Gastrocnemius medialis (tissue), 4 donors: ENCODE results near the gene ABCC12. TPM values are rescaled to one million over a fixed set of nuclear protein-coding genes. Genes with fewer than 3 reads are reported as not detected.
"Not testable (repeated sequence)": the region's sequence is repeated elsewhere in the genome, so short reads cannot be mapped to it uniquely, and the experiment has no call there.

ENCODE experiments used
- ATAC-seq, 2 donors: fragments of 150-250 bp; one replicate each; pipeline ENCODE4 v1.9.1; 2016
- DNase-seq, 2 donors: peaks; one replicate each; pipeline ENCODE4 v3.0.0-alpha.2; 2019
- H3K27ac ChIP-seq, 4 donors: fragments of 200-600 bp; sonication (generic); 1 replicate in 1 of 4; 2 replicates in 3 of 4; pipeline ENCODE4 v1.5.1; 2016 to 2018; ENCODE audit warnings: mild to moderate bottlenecking in 2 of 4, moderate library complexity in 1 of 4
- H3K27me3 ChIP-seq, 3 donors: fragments of 200-600 bp; sonication (generic) in 2 of 3; 1 replicate in 1 of 3; 2 replicates in 2 of 3; pipeline versions ENCODE4 v1.5.1 to v1.6.0; 2016 to 2019; ENCODE audit warnings: mild to moderate bottlenecking in 1 of 3, moderate library complexity in 1 of 3
- H3K36me3 ChIP-seq, 2 donors: fragments of 200-600 bp; sonication (generic) in 1 of 2; one replicate each; pipeline ENCODE4 v1.5.1; 2017 to 2018
- H3K4me1 ChIP-seq, 2 donors: fragments of 200-600 bp; sonication (generic) in 1 of 2; one replicate each; pipeline ENCODE4 v1.5.1; 2016 to 2017; ENCODE audit warnings: mild to moderate bottlenecking in 2 of 2
- H3K4me3 ChIP-seq, 4 donors: fragments of 200-600 bp; sonication (generic) in 3 of 4; 1 replicate in 1 of 4; 2 replicates in 3 of 4; pipeline ENCODE4 v1.5.1; 2016 to 2019; ENCODE audit warnings: mild to moderate bottlenecking in 2 of 4
- H3K9me3 ChIP-seq, 3 donors: fragments of 200-600 bp; sonication (generic) in 2 of 3; 1 replicate in 1 of 3; 2 replicates in 2 of 3; pipeline ENCODE4 v1.5.1; 2016 to 2019
- CTCF ChIP-seq, 5 experiments: fragments of 450-650 bp in 3 of 5; fragments of 200-600 bp in 2 of 5; sonication (generic) in 2 of 5; IDR thresholded peaks in 4 of 5; conservative IDR thresholded peaks in 1 of 5; 1 replicate in 4 of 5; 2 replicates in 1 of 5; pipeline ENCODE4 v1.5.1; 2016 to 2019; ENCODE audit warnings: antibody characterized with exemption in 5 of 5, mild to moderate bottlenecking in 3 of 5, moderate library complexity in 3 of 5
- POLR2A ChIP-seq, 2 donors: fragments of 450-650 bp; IDR thresholded peaks; one replicate each; pipeline ENCODE4 v1.6.1; 2017; ENCODE audit warnings: antibody characterized with exemption in 2 of 2, mild to moderate bottlenecking in 2 of 2, moderate library complexity in 2 of 2
- in situ Hi-C, 4 donors: fragments of 200-750 bp; cut with MboI; loops; one replicate each; pipeline versions ENCODE4 v1.15.0 to v1.8.0; 2017; ENCODE audit warnings: low sequenced_read_pairs in 4 of 4
- intact Hi-C: fragments of 100-400 bp; cut with DNase I; formaldehyde crosslinking; loops from one replicate; pipeline ENCODE4 v1.15.1; 2023; ENCODE audit warnings: low total_unique reads
- total RNA-seq, 4 donors: library from RNA; depleted of rRNA; stranded (reverse); fragments of >200 nt; gene quantifications; one replicate each; pipeline versions ENCODE4 v1.1.0 to v1.2.3, GENCODE V29; 2016

The ABCC12 gene
- total RNA-seq, 4 donors from 2014 or later, result 0.15 to 0.40 (median 0.16) TPM; not detected in 1

- no peak for DNase-seq
- Histone ChIP-seq H3K27me3 (no peaks in the 10 kb centered on the region), H3K36me3 (no peaks in the 10 kb centered on the region), H3K9me3 (no peaks in the 10 kb centered on the region), H3K4me3 (no peak overlapping the region), H3K27ac (no peak overlapping the region), H3K4me1 (peaks cover 0 to 2% of the 10 kb centered on the region in 2 donors)
- peak in 1 of 2 donors; percentile 16 for ATAC-seq
- intact Hi-C loops (loop anchor here (10.0 kb wide), 2 partner anchors 913 to 1223 kb away; no protein-coding TSS in a partner anchor), in situ Hi-C loops (loop anchor here in 3 of 4 donors (10.0 to 25.0 kb wide), 6 partner anchors 706 to 1133 kb away; partner anchors contain the start of genes NETO2 (in 2 of the 3), ITFG1 (in 1 of the 3) and PHKB (in 1 of the 3))
- TF ChIP-seq CTCF (IDR thresholded peaks at IDR 0.05 in 4 of 5, conservative IDR thresholded peaks at IDR 0.05 in 1 of 5), result no peak
- no peak for TF ChIP-seq POLR2A (IDR thresholded peaks at IDR 0.05)
Observed at GRCh38 chr16:48168075-48168474, 12.3 kb upstream of the ABCC12 start.

GRCh38 chr16:48166617-48167016 lies 10.8 kb upstream of the ABCC12 start:
- H3K27ac ChIP-seq, H3K4me1 ChIP-seq, H3K9me3 ChIP-seq, H3K27me3 ChIP-seq, H3K36me3 ChIP-seq, DNase-seq, H3K4me3 ChIP-seq, ATAC-seq: not testable (repeated sequence)
- intact Hi-C loops, result loop anchor here (10.0 kb wide), 2 partner anchors 912 to 1222 kb away; no protein-coding TSS in a partner anchor
- in situ Hi-C loops, result loop anchor here in 3 of 4 donors (10.0 to 25.0 kb wide), 6 partner anchors 704 to 1132 kb away; partner anchors contain the start of genes NETO2 (in 2 of the 3), ITFG1 (in 1 of the 3) and PHKB (in 1 of the 3)

- Histone ChIP-seq H3K36me3 (no peaks in the 10 kb centered on the region), H3K27ac (no peak overlapping the region), H3K27me3 (no peaks in the 10 kb centered on the region), H3K9me3 (no peaks in the 10 kb centered on the region), H3K4me3 (no peak overlapping the region), H3K4me1 (peaks cover 0 to 2% of the 10 kb centered on the region in 2 donors)
- DNase-seq (no peak), ATAC-seq (no peak)
- intact Hi-C loops (loop anchor here (1.0 to 10.0 kb wide), 4 partner anchors 911 to 1221 kb away; partner anchors contain the start of gene NETO2), in situ Hi-C loops (loop anchor here in 3 of 4 donors (10.0 to 25.0 kb wide), 6 partner anchors 704 to 1131 kb away; partner anchors contain the start of genes NETO2 (in 2 of the 3), ITFG1 (in 1 of the 3) and PHKB (in 1 of the 3))
- TF ChIP-seq CTCF (IDR thresholded peaks at IDR 0.05 in 4 of 5, conservative IDR thresholded peaks at IDR 0.05 in 1 of 5) (no peak), POLR2A (IDR thresholded peaks at IDR 0.05) (no peak)
Observed at GRCh38 chr16:48165961-48166578, 10.3 kb upstream of the ABCC12 start.

GRCh38 chr16:48164907-48165715 lies 9.3 kb upstream of the ABCC12 start:
- in situ Hi-C loops (loop anchor here (5.0 to 25.0 kb wide), 8 partner anchors 703 to 1133 kb away; partner anchors contain the start of genes NETO2 (in 2 of the 4), ITFG1 (in 1 of the 4) and PHKB (in 1 of the 4)), intact Hi-C loops (loop anchor here (1.0 to 10.0 kb wide), 4 partner anchors 910 to 1220 kb away; partner anchors contain the start of gene NETO2)
- DNase-seq (peak; percentile 62 to 63), ATAC-seq (peak; percentile 85 to 90)
- peaks cover 0 to 2% of the 10 kb centered on the region in 2 donors for H3K4me1 ChIP-seq
- H3K36me3 ChIP-seq, result no peaks in the 10 kb centered on the region
- no peak overlapping the region for H3K4me3 ChIP-seq
- peak overlapping the region in 1 of 4 donors; percentile 29 for H3K27ac ChIP-seq
- no peaks in the 10 kb centered on the region for H3K9me3 ChIP-seq
- H3K27me3 ChIP-seq, result no peaks in the 10 kb centered on the region
- TF ChIP-seq POLR2A (IDR thresholded peaks at IDR 0.05) (no peak), CTCF (IDR thresholded peaks at IDR 0.05 in 4 of 5, conservative IDR thresholded peaks at IDR 0.05 in 1 of 5) (peak; percentile 77 to 88 (median 81))
